H9 (cell line): Measurements from ENCODE around the gene PITPNM3. TPM values are rescaled to one million over a fixed set of nuclear protein-coding genes. Genes with fewer than 3 reads are reported as not detected.

Experiments
- DNase-seq: peaks from one replicate; pipeline ENCODE4 v3.0.0-alpha.2; 2017
- H2AFZ ChIP-seq: one replicate; pipeline ENCODE4 v1.6.1; 2013; ENCODE audit warnings: mild to moderate bottlenecking, low read length, control low read depth, moderate library complexity
- H2AK5ac ChIP-seq: 2 replicates; pipeline ENCODE4 v1.6.1; 2013; ENCODE audit warnings: low read length, control low read depth, mixed read lengths; ENCODE audit not compliant: insufficient read length
- H2BK120ac ChIP-seq: one replicate; pipeline ENCODE4 v1.6.1; 2013; ENCODE audit warnings: low read depth, mild to moderate bottlenecking, low read length, control low read depth, inconsistent platforms; ENCODE audit not compliant: poor library complexity, severe bottlenecking
- H2BK12ac ChIP-seq: 2 replicates; pipeline ENCODE4 v1.6.1; 2013; ENCODE audit warnings: low read length, control low read depth, mixed read lengths, low read depth; ENCODE audit not compliant: insufficient read length
- H2BK15ac ChIP-seq: 2 replicates; pipeline ENCODE4 v1.6.1; 2013; ENCODE audit warnings: low read depth, low read length, control low read depth
- H2BK20ac ChIP-seq: one replicate; pipeline ENCODE4 v1.6.1; 2013; ENCODE audit warnings: low read depth, mild to moderate bottlenecking, low read length, control low read depth, inconsistent platforms; ENCODE audit not compliant: poor library complexity, severe bottlenecking
- H2BK5ac ChIP-seq: 2 replicates; pipeline ENCODE4 v1.6.1; 2013; ENCODE audit warnings: low read length, control low read depth, mixed read lengths; ENCODE audit not compliant: insufficient read length
- H3K14ac ChIP-seq: 2 replicates; pipeline ENCODE4 v1.6.1; 2013; ENCODE audit warnings: low read length, control low read depth; ENCODE audit not compliant: insufficient read depth
- H3K18ac ChIP-seq: 2 replicates; pipeline ENCODE4 v1.6.1; 2013; ENCODE audit warnings: low read depth, mild to moderate bottlenecking, mixed read lengths, low read length, control low read depth; ENCODE audit not compliant: insufficient read length
- H3K23ac ChIP-seq: 2 replicates; pipeline ENCODE4 v1.6.1; 2013; ENCODE audit warnings: low read length, control low read depth, mixed read lengths, low read depth; ENCODE audit not compliant: insufficient read length
- H3K23me2 ChIP-seq: 2 replicates; pipeline ENCODE4 v1.6.1; 2013; ENCODE audit warnings: low read depth, mild to moderate bottlenecking, mixed read lengths, low read length, control low read depth; ENCODE audit not compliant: insufficient read length, poor library complexity, severe bottlenecking
- H3K27ac ChIP-seq: 2 replicates; pipeline ENCODE4 v1.5.1; 2013; ENCODE audit warnings: low read length, control low read depth, mixed read lengths, low read depth; ENCODE audit not compliant: insufficient read length
- H3K27me3 ChIP-seq: 2 replicates; pipeline ENCODE4 v1.6.1; 2013; ENCODE audit warnings: low read length, control low read depth, inconsistent platforms; ENCODE audit not compliant: insufficient read depth
- H3K4ac ChIP-seq: 2 replicates; pipeline ENCODE4 v1.6.1; 2013; ENCODE audit warnings: low read depth, mild to moderate bottlenecking, control low read depth, inconsistent platforms, low read length, moderate library complexity
- H3K4me1 ChIP-seq: 2 replicates; pipeline ENCODE4 v1.6.1; 2013; ENCODE audit warnings: low read length, control low read depth, inconsistent platforms; ENCODE audit not compliant: insufficient read depth
- H3K4me2 ChIP-seq: 2 replicates; pipeline ENCODE4 v1.6.1; 2013; ENCODE audit warnings: low read length, control low read depth, mixed read lengths; ENCODE audit not compliant: insufficient read length, insufficient read depth
- H3K56ac ChIP-seq: 2 replicates; pipeline ENCODE4 v1.6.1; 2013; ENCODE audit warnings: low read depth, mild to moderate bottlenecking, mixed read lengths, low read length, control low read depth; ENCODE audit not compliant: insufficient read length
- H3K79me1 ChIP-seq: 2 replicates; pipeline ENCODE4 v1.6.1; 2013; ENCODE audit warnings: low read depth, mild to moderate bottlenecking, moderate library complexity, low read length, control low read depth, inconsistent platforms; ENCODE audit not compliant: insufficient read depth, poor library complexity, severe bottlenecking
- H3K79me2 ChIP-seq: 2 replicates; pipeline ENCODE4 v1.6.1; 2013; ENCODE audit warnings: low read length, control low read depth, inconsistent platforms; ENCODE audit not compliant: insufficient read depth
- H3K9ac ChIP-seq: 2 replicates; pipeline ENCODE4 v1.6.1; 2013; ENCODE audit warnings: low read length, control low read depth, mixed read lengths; ENCODE audit not compliant: insufficient read length; ENCODE audit errors: extremely low read depth
- H3K9me3 ChIP-seq: one replicate; pipeline ENCODE4 v1.6.1; 2013; ENCODE audit warnings: low read depth, low read length, inconsistent platforms; ENCODE audit not compliant: control insufficient read depth
- H3T11ph ChIP-seq: one replicate; pipeline ENCODE4 v1.6.1; 2013; ENCODE audit warnings: mild to moderate bottlenecking, low read length, control low read depth, inconsistent platforms
- H4K20me1 ChIP-seq: one replicate; pipeline ENCODE4 v1.6.1; 2013; ENCODE audit not compliant: control insufficient read depth, insufficient read length, insufficient read depth
- H4K5ac ChIP-seq: 2 replicates; pipeline ENCODE4 v1.6.1; 2013; ENCODE audit warnings: low read depth, mild to moderate bottlenecking, mixed read lengths, low read length, control low read depth; ENCODE audit not compliant: insufficient read length
- H4K8ac ChIP-seq: replicated peaks from 2 replicates; pipeline ENCODE4 v1.6.1; 2013; ENCODE audit warnings: low read length, control low read depth, mixed read lengths, low read depth; ENCODE audit not compliant: insufficient read length
- H4K91ac ChIP-seq: 2 replicates; pipeline ENCODE4 v1.6.1; 2013; ENCODE audit warnings: low read depth, mild to moderate bottlenecking, moderate library complexity, mixed read lengths, low read length, control low read depth; ENCODE audit not compliant: insufficient read length
- H3K27ac Mint-ChIP-seq, 3 experiments: 2 replicates in 2 of 3; 3 replicates in 1 of 3; pipeline ENCODE4 v1.8.0; 2020 to 2021; ENCODE audit warnings: mixed read lengths in 3 of 3, mild to moderate bottlenecking in 1 of 3, moderate library complexity in 1 of 3
- H3K27me3 Mint-ChIP-seq: 2 replicates; pipeline ENCODE4 v1.8.0; 2021; ENCODE audit warnings: low read depth, mild to moderate bottlenecking, moderate library complexity, mixed read lengths
- H3K36me3 Mint-ChIP-seq, 3 experiments: 2 replicates in 2 of 3; 3 replicates in 1 of 3; pipeline ENCODE4 v1.8.0; 2020 to 2021; ENCODE audit warnings: low read depth in 3 of 3, mixed read lengths in 3 of 3; ENCODE audit not compliant: insufficient read depth in 1 of 3
- H3K4me1 Mint-ChIP-seq, 2 experiments: 2 replicates each; pipeline ENCODE4 v1.8.0; 2020; ENCODE audit warnings: mixed read lengths in 2 of 2
- H3K4me3 Mint-ChIP-seq, 2 experiments: 2 replicates in 1 of 2; 3 replicates in 1 of 2; pipeline ENCODE4 v1.8.0; 2020 to 2021; ENCODE audit warnings: mild to moderate bottlenecking in 2 of 2, mixed read lengths in 2 of 2, moderate library complexity in 1 of 2
- H3K9me3 Mint-ChIP-seq, 2 experiments: 2 replicates in 1 of 2; 3 replicates in 1 of 2; pipeline ENCODE4 v1.8.0; 2020; ENCODE audit warnings: mild to moderate bottlenecking in 2 of 2, mixed read lengths in 2 of 2, moderate library complexity in 1 of 2
- CTCF ChIP-seq: fragments of 200-600 bp; sonication (generic); conservative IDR thresholded peaks from 3 replicates; pipeline ENCODE4 v1.8.0; 2021; ENCODE audit warnings: antibody characterized with exemption, mild to moderate bottlenecking
- WGBS: extraction: QIAGEN DNeasy Blood & Tissue Kit; methylation state at CpG from one replicate; pipeline ENCODE4 v1.1.7; 2013; ENCODE audit warnings: missing lambda C conversion rate, low lambda C conversion rate, mixed read lengths; ENCODE audit not compliant: insufficient read length; ENCODE audit errors: extremely low coverage; 5-methylcytosine and 5-hydroxymethylcytosine counted together
- total RNA-seq: library from RNA; stranded (reverse); gene quantifications from 2 replicates; pipeline ENCODE4 v1.2.1, GENCODE V29; 2021

Gene PITPNM3
- total RNA-seq, 1 experiment from 2014 or later = 3.4 TPM

GRCh38 chr17:6559753-6560215, 3.4 kb upstream of the PITPNM3 start:
- Mint-ChIP-seq H3K27me3 (peaks cover 54% of the 10 kb centered on the region), H3K36me3 (no peaks in the 10 kb centered on the region; a peak in 1 of 7 replicates)

More at GRCh38 chr17:6559753-6560215, 3.4 kb upstream of the PITPNM3 start:
- no peak for TF ChIP-seq CTCF
- H3K23ac ChIP-seq = no peak overlapping the region
- no peak overlapping the region for H4K91ac ChIP-seq
- H3K79me2 ChIP-seq = no peaks in the 10 kb centered on the region
- no peak overlapping the region for H4K8ac ChIP-seq
- no peak overlapping the region for H2BK120ac ChIP-seq
- no peak overlapping the region for H3K9ac ChIP-seq
- no peak overlapping the region for H2AFZ ChIP-seq
- H3K56ac ChIP-seq = no peak overlapping the region
- no peak overlapping the region for H2BK5ac ChIP-seq
- no peak overlapping the region for H3K18ac ChIP-seq
- no CpG with 5 or more reads among the region's 5 CpGs for WGBS
- H2AK5ac ChIP-seq = no peak overlapping the region
- no peaks in the 10 kb centered on the region for H4K20me1 ChIP-seq
- H3K4me1 ChIP-seq = no peaks in the 10 kb centered on the region
- H3K4me1 Mint-ChIP-seq = peaks cover 11 to 21% of the 10 kb centered on the region in 2 experiments
- H3K27ac Mint-ChIP-seq = no peak overlapping the region
- peaks cover 20% of the 10 kb centered on the region for H3K27me3 ChIP-seq
- H3K9me3 Mint-ChIP-seq = no peaks in the 10 kb centered on the region; a peak in 2 of 5 replicates
- no peaks in the 10 kb centered on the region for H3K79me1 ChIP-seq
- H3K14ac ChIP-seq = no peak overlapping the region
- no peak overlapping the region for H3K4me2 ChIP-seq
- no peak for DNase-seq
- no peak overlapping the region for H2BK12ac ChIP-seq
- H2BK20ac ChIP-seq = no peak overlapping the region
- no peak overlapping the region for H3K27ac ChIP-seq
- no peak overlapping the region for H3T11ph ChIP-seq
- no peaks in the 10 kb centered on the region for H3K9me3 ChIP-seq
- no peak overlapping the region for H3K4ac ChIP-seq
- no peak overlapping the region for H2BK15ac ChIP-seq
- H4K5ac ChIP-seq = no peak overlapping the region
- H3K4me3 Mint-ChIP-seq = no peak overlapping the region
- peaks cover 8% of the 10 kb centered on the region for H3K23me2 ChIP-seq
